ENCODE data around the gene BMPR1B. TPM values are rescaled to one million over a fixed set of nuclear protein-coding genes. Genes with fewer than 3 reads are reported as not detected.

Gene BMPR1B
- total and polyA plus RNA-seq, 7 donors: 0.07 to 2.2 (median 1.8) TPM; not detected in 2

DNA sequence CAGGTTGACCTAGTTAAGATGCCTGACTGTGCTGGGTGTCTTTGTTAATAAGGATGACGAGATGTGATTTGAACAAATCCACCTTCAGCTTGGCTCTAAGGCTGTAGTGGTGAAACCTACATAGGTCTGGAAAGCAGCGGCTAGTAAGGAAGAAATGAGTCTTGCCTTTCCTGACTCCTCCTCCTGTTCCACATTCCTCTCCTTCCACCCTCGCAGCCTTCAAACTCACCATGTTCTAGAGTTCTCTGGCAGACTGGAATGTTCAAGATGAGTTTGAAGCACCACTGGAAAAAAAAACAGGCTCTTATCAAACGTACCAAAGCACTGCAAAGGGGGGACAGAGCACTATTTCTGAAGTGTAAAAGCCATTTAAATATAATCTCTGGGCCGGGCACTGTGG, 395.4 kb downstream of the BMPR1B start:
- 75 to 85% methylated on average over 5 of the region's 5 CpGs for WGBS, 2 donors
- H3K27ac ChIP-seq: no peak overlapping the region
- no peaks in the 10 kb centered on the region for H3K9me3 ChIP-seq
- intact Hi-C loops (cut with DNase I): no loop called here
- DNase-seq: no peak
- no peak for TF ChIP-seq EP300 (IDR thresholded peaks at IDR 0.05)
- TF ChIP-seq POLR2AphosphoS5 (IDR thresholded peaks at IDR 0.05): no peak
- no peaks in the 10 kb centered on the region for H3K36me3 ChIP-seq
- no peak overlapping the region for H3K4me3 ChIP-seq
- H3K4me1 ChIP-seq: no peaks in the 10 kb centered on the region
- H3K27me3 ChIP-seq: no peaks in the 10 kb centered on the region

DNA sequence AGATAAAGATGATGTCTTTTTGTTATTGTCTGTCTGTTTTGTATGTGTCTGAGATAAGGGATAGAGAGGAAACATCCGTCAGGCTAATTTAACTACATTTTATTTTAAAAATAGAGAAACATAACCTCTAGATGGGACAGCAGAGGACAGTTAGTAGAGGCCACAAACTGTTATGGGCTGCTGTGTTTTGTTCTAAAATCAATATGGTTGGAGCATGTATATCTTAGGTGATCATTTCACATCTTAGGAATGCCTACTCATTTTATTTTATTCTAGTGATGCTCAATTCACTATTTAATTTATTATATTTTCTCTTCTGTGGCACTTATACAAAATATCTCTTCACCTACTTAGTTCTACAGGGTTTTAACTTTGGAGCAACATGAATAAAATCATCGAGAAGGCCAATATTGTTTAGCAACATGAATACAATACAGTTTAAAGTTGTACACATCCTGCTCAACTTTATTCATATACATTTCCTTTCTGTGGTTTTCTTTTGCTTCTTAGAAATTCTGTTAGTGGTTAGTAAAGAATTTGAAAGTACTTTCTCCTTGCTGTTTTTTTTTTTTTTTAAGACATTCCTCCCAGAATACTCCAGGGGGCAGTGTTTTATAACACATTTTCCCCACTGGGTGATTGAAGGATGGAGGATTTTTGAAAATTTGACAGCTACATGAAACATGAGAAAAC, 398.1 kb downstream of the BMPR1B start:
- Histone ChIP-seq H3K4me1 (no peaks in the 10 kb centered on the region), H3K9me3 (no peaks in the 10 kb centered on the region), H3K4me3 (no peak overlapping the region), H3K27me3 (no peaks in the 10 kb centered on the region), H3K36me3 (no peaks in the 10 kb centered on the region), H3K27ac (no peak overlapping the region)
- no peak for TF ChIP-seq POLR2A (IDR thresholded peaks at IDR 0.05)
- TF ChIP-seq, protein P1, sequence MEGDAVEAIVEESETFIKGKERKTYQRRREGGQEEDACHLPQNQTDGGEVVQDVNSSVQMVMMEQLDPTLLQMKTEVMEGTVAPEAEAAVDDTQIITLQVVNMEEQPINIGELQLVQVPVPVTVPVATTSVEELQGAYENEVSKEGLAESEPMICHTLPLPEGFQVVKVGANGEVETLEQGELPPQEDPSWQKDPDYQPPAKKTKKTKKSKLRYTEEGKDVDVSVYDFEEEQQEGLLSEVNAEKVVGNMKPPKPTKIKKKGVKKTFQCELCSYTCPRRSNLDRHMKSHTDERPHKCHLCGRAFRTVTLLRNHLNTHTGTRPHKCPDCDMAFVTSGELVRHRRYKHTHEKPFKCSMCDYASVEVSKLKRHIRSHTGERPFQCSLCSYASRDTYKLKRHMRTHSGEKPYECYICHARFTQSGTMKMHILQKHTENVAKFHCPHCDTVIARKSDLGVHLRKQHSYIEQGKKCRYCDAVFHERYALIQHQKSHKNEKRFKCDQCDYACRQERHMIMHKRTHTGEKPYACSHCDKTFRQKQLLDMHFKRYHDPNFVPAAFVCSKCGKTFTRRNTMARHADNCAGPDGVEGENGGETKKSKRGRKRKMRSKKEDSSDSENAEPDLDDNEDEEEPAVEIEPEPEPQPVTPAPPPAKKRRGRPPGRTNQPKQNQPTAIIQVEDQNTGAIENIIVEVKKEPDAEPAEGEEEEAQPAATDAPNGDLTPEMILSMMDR (IDR thresholded peaks at IDR 0.05): peak in 1 of 4 experiments; percentile 20
- DNase-seq: no peak
- intact Hi-C loops (cut with DNase I): no loop called here
- WGBS, 2 donors: 59 to 80% methylated on average over 2 of the region's 2 CpGs

DNA sequence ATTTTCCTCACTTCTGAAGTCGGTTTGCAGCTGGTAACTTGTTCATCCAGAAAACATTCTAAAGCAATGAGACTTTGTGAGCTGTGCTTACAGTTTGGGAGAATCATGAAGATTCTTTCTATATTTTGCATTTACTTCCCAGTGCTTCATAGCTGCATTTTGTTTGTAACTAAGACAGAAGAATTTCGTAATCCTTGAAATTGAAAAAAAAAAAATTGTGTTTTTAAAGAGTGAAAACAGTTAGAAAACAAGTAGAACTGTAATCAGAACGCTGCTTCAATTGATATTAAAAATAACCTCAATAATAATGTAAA, 398.7 kb downstream of the BMPR1B start:
- no peaks in the 10 kb centered on the region for H3K27me3 ChIP-seq
- TF ChIP-seq POLR2A (IDR thresholded peaks at IDR 0.05) (no peak), EP300 (IDR thresholded peaks at IDR 0.05) (no peak), POLR2AphosphoS5 (IDR thresholded peaks at IDR 0.05) (no peak)
- TF ChIP-seq, protein P1 (IDR thresholded peaks at IDR 0.05): no peak
- no peak overlapping the region for H3K27ac ChIP-seq
- H3K4me3 ChIP-seq: no peak overlapping the region
- WGBS, 2 donors: 42 to 44% methylated on average over 3 of the region's 3 CpGs
- no peaks in the 10 kb centered on the region for H3K36me3 ChIP-seq
- DNase-seq: no peak
- no peaks in the 10 kb centered on the region for H3K9me3 ChIP-seq
- no peaks in the 10 kb centered on the region for H3K4me1 ChIP-seq
- intact Hi-C loops (cut with DNase I): no loop called here

DNA sequence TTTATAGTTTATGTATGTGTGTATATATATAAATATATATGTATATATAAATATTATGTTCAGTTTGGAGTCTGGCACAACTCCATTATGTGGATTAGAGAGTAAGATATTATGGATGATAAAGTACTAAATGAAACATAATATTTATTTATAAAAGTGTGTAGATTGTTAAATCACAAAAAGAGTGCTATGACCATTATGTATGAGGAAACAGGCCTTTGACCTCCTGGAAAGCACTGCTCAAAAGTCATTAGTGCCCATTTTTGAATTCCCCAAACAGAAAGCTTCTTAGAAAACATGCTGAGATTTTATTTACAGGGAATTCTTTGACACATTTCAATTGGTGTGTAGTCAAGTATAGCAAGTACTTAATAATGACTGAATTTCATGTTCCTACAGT, 399.8 kb downstream of the BMPR1B start:
- TF ChIP-seq EP300 (IDR thresholded peaks at IDR 0.05) (no peak), POLR2A (IDR thresholded peaks at IDR 0.05) (no peak), POLR2AphosphoS5 (IDR thresholded peaks at IDR 0.05) (no peak)
- TF ChIP-seq, protein P1 (IDR thresholded peaks at IDR 0.05): no peak
- Histone ChIP-seq H3K36me3 (no peaks in the 10 kb centered on the region), H3K9me3 (no peaks in the 10 kb centered on the region), H3K4me3 (no peak overlapping the region), H3K4me1 (no peaks in the 10 kb centered on the region), H3K27me3 (no peaks in the 10 kb centered on the region), H3K27ac (no peak overlapping the region)
- intact Hi-C loops (cut with DNase I): no loop called here
- no peak for DNase-seq

DNA sequence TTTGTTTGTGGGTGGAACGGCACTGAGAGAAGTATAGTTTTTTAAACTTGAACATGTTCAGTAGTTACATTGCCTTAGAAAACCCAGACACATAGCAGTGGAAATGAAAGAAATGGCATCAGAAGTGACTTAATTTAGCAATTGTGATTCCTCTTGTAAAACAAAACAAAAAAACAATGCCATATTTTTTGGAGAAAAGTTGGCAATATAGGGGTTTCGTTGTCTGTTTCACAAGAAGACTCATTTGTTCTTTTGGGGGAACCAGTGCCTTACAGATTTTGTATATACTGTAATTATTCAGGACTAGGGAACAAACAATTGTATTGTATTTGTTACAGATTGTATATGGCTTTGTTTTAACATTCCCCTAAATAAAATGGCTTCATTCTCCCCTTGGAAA, 400.3 kb downstream of the BMPR1B start:
- Histone ChIP-seq H3K4me3 (no peak overlapping the region), H3K4me1 (no peaks in the 10 kb centered on the region), H3K9me3 (no peaks in the 10 kb centered on the region), H3K27ac (no peak overlapping the region), H3K36me3 (no peaks in the 10 kb centered on the region), H3K27me3 (no peaks in the 10 kb centered on the region)
- 89% methylated on average over 2 of the region's 2 CpGs for WGBS, 2 donors
- intact Hi-C loops (cut with DNase I): no loop called here
- DNase-seq: no peak
- TF ChIP-seq POLR2A (IDR thresholded peaks at IDR 0.05) (no peak), EP300 (IDR thresholded peaks at IDR 0.05) (no peak), POLR2AphosphoS5 (IDR thresholded peaks at IDR 0.05) (no peak)
- TF ChIP-seq, protein P1 (IDR thresholded peaks at IDR 0.05): no peak
